Stimulated activated CD8-positive, alpha-beta memory T cell treated with anti-CD3 and anti-CD28 coated beads, Interleukin-2, amount 100 ng/mL, for 48 hours (primary cell): Measurements from ENCODE around the gene COL17A1.

Experiments used
- DNase-seq, 2 donors: peaks; one replicate each; pipeline ENCODE4 v3.0.0-alpha.2; 2020; ENCODE audit warnings: low read depth in 2 of 2

COL17A1 gene

GRCh38 chr10:104032144-104032775 lies 53.4 kb downstream of the COL17A1 start:
- DNase-seq = no peak

GRCh38 chr10:104031631-104032030 lies 54.0 kb downstream of the COL17A1 start:
- DNase-seq = no peak

- DNase-seq = no peak
Measured at GRCh38 chr10:104029521-104029860, 56.2 kb downstream of the COL17A1 start.

GRCh38 chr10:104028823-104029520 lies 56.7 kb downstream of the COL17A1 start:
- DNase-seq = no peak

GRCh38 chr10:104028146-104028545 lies 57.5 kb downstream of the COL17A1 start:
- DNase-seq = peak in 1 of 2 donors; percentile 4

GRCh38 chr10:104026762-104027161 lies 58.9 kb downstream of the COL17A1 start:
- DNase-seq = no peak

GRCh38 chr10:104025524-104025923 lies 60.2 kb downstream of the COL17A1 start:
- no peak for DNase-seq

- no peak for DNase-seq
Measured at GRCh38 chr10:104022026-104022425, 63.7 kb downstream of the COL17A1 start.

GRCh38 chr10:104021246-104021645 lies 64.4 kb downstream of the COL17A1 start:
- no peak for DNase-seq

- DNase-seq = no peak
Measured at GRCh38 chr10:104020020-104020419, 65.7 kb downstream of the COL17A1 start.

GRCh38 chr10:104018471-104018870 lies 67.2 kb downstream of the COL17A1 start:
- DNase-seq = no peak

GRCh38 chr10:104016661-104017060 lies 69.0 kb downstream of the COL17A1 start:
- no peak for DNase-seq

GRCh38 chr10:104014176-104014575 lies 71.5 kb downstream of the COL17A1 start:
- no peak for DNase-seq

- no peak for DNase-seq
Measured at GRCh38 chr10:104013489-104013888, 72.2 kb downstream of the COL17A1 start.

- no peak for DNase-seq
Measured at GRCh38 chr10:104011904-104012303, 73.8 kb downstream of the COL17A1 start.

GRCh38 chr10:104005172-104005863 lies 80.4 kb downstream of the COL17A1 start:
- DNase-seq = no peak

GRCh38 chr10:104002911-104003310 lies 82.8 kb downstream of the COL17A1 start:
- no peak for DNase-seq

- DNase-seq = no peak
Measured at GRCh38 chr10:103998805-103999204, 86.9 kb downstream of the COL17A1 start.

- no peak for DNase-seq
Measured at GRCh38 chr10:103995134-103995533, 90.5 kb downstream of the COL17A1 start.

- DNase-seq = no peak
Measured at GRCh38 chr10:103991393-103992128, 94.1 kb downstream of the COL17A1 start.

GRCh38 chr10:103990531-103990930 lies 95.1 kb downstream of the COL17A1 start:
- no peak for DNase-seq

- DNase-seq = no peak
Measured at GRCh38 chr10:103990121-103990520, 95.6 kb downstream of the COL17A1 start.
